Measurements from ENCODE around the gene DRC3. TPM values are rescaled to one million over a fixed set of nuclear protein-coding genes. Genes with fewer than 3 reads are reported as not detected.

Gene DRC3
- total and polyA plus RNA-seq, 2 donors (not counting 3 experiments of a cell fraction or from before 2014, with no cell fraction given): 1.6 to 2.9 TPM

- no peak for TF ChIP-seq JUN (IDR thresholded peaks at IDR 0.05; ENCODE audit: borderline replicate concordance, insufficient read depth, insufficient read length, low read depth)
- no peak for TF ChIP-seq POLR2A (IDR thresholded peaks at IDR 0.05; ENCODE audit: low read depth, low read length)
- TF ChIP-seq GATA2 (IDR thresholded peaks at IDR 0.05; ENCODE audit: insufficient read depth, insufficient read length, low read depth, low read length): no peak
- TF ChIP-seq, protein P1, sequence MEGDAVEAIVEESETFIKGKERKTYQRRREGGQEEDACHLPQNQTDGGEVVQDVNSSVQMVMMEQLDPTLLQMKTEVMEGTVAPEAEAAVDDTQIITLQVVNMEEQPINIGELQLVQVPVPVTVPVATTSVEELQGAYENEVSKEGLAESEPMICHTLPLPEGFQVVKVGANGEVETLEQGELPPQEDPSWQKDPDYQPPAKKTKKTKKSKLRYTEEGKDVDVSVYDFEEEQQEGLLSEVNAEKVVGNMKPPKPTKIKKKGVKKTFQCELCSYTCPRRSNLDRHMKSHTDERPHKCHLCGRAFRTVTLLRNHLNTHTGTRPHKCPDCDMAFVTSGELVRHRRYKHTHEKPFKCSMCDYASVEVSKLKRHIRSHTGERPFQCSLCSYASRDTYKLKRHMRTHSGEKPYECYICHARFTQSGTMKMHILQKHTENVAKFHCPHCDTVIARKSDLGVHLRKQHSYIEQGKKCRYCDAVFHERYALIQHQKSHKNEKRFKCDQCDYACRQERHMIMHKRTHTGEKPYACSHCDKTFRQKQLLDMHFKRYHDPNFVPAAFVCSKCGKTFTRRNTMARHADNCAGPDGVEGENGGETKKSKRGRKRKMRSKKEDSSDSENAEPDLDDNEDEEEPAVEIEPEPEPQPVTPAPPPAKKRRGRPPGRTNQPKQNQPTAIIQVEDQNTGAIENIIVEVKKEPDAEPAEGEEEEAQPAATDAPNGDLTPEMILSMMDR (IDR thresholded peaks at IDR 0.05; ENCODE audit: extremely low read depth in 1 of 2, insufficient read depth in 1 of 2, low read depth in 1 of 2, low read length in 2 of 2): no peak
- no peak for TF ChIP-seq FOS (IDR thresholded peaks at IDR 0.05; ENCODE audit: borderline replicate concordance, insufficient read depth, low read length)
- TF ChIP-seq EZH2 (IDR thresholded peaks at IDR 0.05; ENCODE audit: borderline replicate concordance, low read depth, low read length, severe bottlenecking): no peak
- no peak for TF ChIP-seq MYC (IDR thresholded peaks at IDR 0.05; ENCODE audit: low read depth, low read length)
- TF ChIP-seq MAX (IDR thresholded peaks at IDR 0.05; ENCODE audit: insufficient read depth, insufficient read length): no peak
- TF ChIP-seq POLR2AphosphoS5 (IDR thresholded peaks at IDR 0.05; ENCODE audit: insufficient read depth, low read depth, low read length): no peak
- intact Hi-C loops (cut with micrococcal nuclease) (no loop called here), dilution Hi-C loops (cut with MboI; ENCODE audit: extremely low pct_ligation_motif_present, low sequenced_read_pairs) (no loop called here)
- no peak overlapping the region for H2AFZ ChIP-seq (ENCODE audit: low read depth, low read length)
- FAIRE-seq (no peak), DNase-seq (ENCODE audit: low read depth, low spot score) (no peak)
- H3K9me3 ChIP-seq (replicated peaks; ENCODE audit: control insufficient read depth, insufficient read depth, low read length): no peaks in the 10 kb centered on the region
- no peaks in the 10 kb centered on the region for H3K4me1 ChIP-seq (ENCODE audit: control insufficient read depth, extremely low read depth, insufficient read depth, low read length)
- no TSS peak for BruUV-seq (replicated peaks)
- H3K9me1 ChIP-seq (replicated peaks; ENCODE audit: control insufficient read depth, extremely low read depth, insufficient read depth, low read length): no peaks in the 10 kb centered on the region
- no peak overlapping the region for H3K9ac ChIP-seq (replicated peaks; ENCODE audit: extremely low read depth, insufficient read depth, low read length)
- no peak overlapping the region for H3K4me2 ChIP-seq (ENCODE audit: insufficient read depth, low read length)
- CTCF ChIA-PET: interaction anchor here (0.9 to 1.0 kb wide), 2 partner anchors 25 to 89 kb away, joined by 3 read pairs; no protein-coding TSS in a partner anchor
- H3K4me3 ChIP-seq (replicated peaks in 1 of 3; ENCODE audit: insufficient read depth in 1 of 3, low read depth in 1 of 3, low read length in 3 of 3): no peak overlapping the region
- no peaks in the 10 kb centered on the region for H3K36me3 ChIP-seq (ENCODE audit: control insufficient read depth in 2 of 2, extremely low read depth in 1 of 2, insufficient read depth in 2 of 2, low read length in 2 of 2)
- POLR2A ChIA-PET: no interaction called here
- no peaks in the 10 kb centered on the region for H3K79me2 ChIP-seq (ENCODE audit: control insufficient read depth, insufficient read depth, low read length)
- H4K20me1 ChIP-seq (replicated peaks; ENCODE audit: control insufficient read depth, extremely low read depth, insufficient read depth, low read length): no peaks in the 10 kb centered on the region
- no peaks in the 10 kb centered on the region for H3K27me3 ChIP-seq (ENCODE audit: control insufficient read depth in 2 of 2, insufficient read depth in 2 of 2, low read length in 2 of 2)
- H3K27ac ChIP-seq (ENCODE audit: insufficient read depth, low read depth, low read length): no peak overlapping the region
These were observed 7.1 kb downstream of the DRC3 start for GRCh38 chr17:17979778-17980177.
